ENCODE measurements around the gene VPS72. TPM values are rescaled to one million over a fixed set of nuclear protein-coding genes. Genes with fewer than 3 reads are reported as not detected.
A peak's percentile ranks its signal among the peaks of the same experiment; 100 is the strongest.

Gene VPS72
- total and polyA plus RNA-seq, 2 of the 13 experiments (the other 11 are each of a cell fraction or from before 2014, with no cell fraction given): 33.7 to 34.5 TPM

- TF ChIP-seq SNAPC4 (CRISPR knock-in tag; IDR thresholded peaks at IDR 0.05) (peak; percentile 61; the same call in 1 of the 2 replicates), ZC3H4 (CRISPR knock-in tag; IDR thresholded peaks at IDR 0.05; ENCODE audit: borderline replicate concordance) (no peak), ZBTB37 (CRISPR knock-in tag; IDR thresholded peaks at IDR 0.05) (no peak), MYC (CRISPR knock-in tag; IDR thresholded peaks at IDR 0.05; ENCODE audit: borderline replicate concordance) (peak; percentile 75; the same call in 1 of the 2 replicates), CREB3 (CRISPR knock-in tag; IDR thresholded peaks at IDR 0.05) (0 out of 2 replicates have a peak, but pooled peaks have one; percentile 31), ZNF775 (CRISPR knock-in tag; IDR thresholded peaks at IDR 0.05; ENCODE audit: borderline replicate concordance) (no peak), TMF1 (CRISPR knock-in tag; IDR thresholded peaks at IDR 0.05; ENCODE audit: low read depth) (no peak), ZNF225 (CRISPR knock-in tag; IDR thresholded peaks at IDR 0.05) (no peak), NONO (IDR thresholded peaks at IDR 0.05) (no peak), NONO (CRISPR knock-in tag; conservative IDR thresholded peaks at IDR 0.05) (peak; percentile 79), RAD51 (IDR thresholded peaks at IDR 0.05; ENCODE audit: borderline replicate concordance) (no peak), HIVEP1 (CRISPR knock-in tag; IDR thresholded peaks at IDR 0.05) (peak; percentile 67; the same call in 1 of the 2 replicates), ATF2 (CRISPR knock-in tag; IDR thresholded peaks at IDR 0.05) (peak; percentile 84), HOXA9 (CRISPR knock-in tag; IDR thresholded peaks at IDR 0.05; ENCODE audit: borderline replicate concordance) (no peak), JUNB (CRISPR knock-in tag; IDR thresholded peaks at IDR 0.05; ENCODE audit: borderline replicate concordance) (no peak), ZFP36 (IDR thresholded peaks at IDR 0.05; ENCODE audit: borderline replicate concordance, low read depth, low read length, partially characterized antibody) (no peak), ZNF710 (CRISPR knock-in tag; IDR thresholded peaks at IDR 0.05; ENCODE audit: borderline replicate concordance) (no peak), ELF3 (CRISPR knock-in tag; IDR thresholded peaks at IDR 0.05) (peak; percentile 95)
These were observed 24.1 kb downstream of the VPS72 start, which contains the start of the genes LYSMD1 and SCNM1 (continued) for GRCh38 chr1:151165738-151166504.

Measured in HepG2 (cell line).